GM23338 (cell line): Measurements from ENCODE around the gene MT1B. TPM values are rescaled to one million over a fixed set of nuclear protein-coding genes. Genes with fewer than 3 reads are reported as not detected.

Experiments used
- ATAC-seq: fragments of 200-7000 bp; cut with Tn5 transposase; 3 replicates; pipeline ENCODE4 v1.9.1; 2020
- DNase-seq: peaks from one replicate; pipeline ENCODE4 v3.0.0-alpha.2; 2015; ENCODE audit warnings: low spot score
- H2AFZ ChIP-seq: fragments of 200-600 bp; sonication (generic); 2 replicates; pipeline ENCODE4 v1.8.0; 2016; ENCODE audit warnings: antibody characterized with exemption, mild to moderate bottlenecking, moderate library complexity
- H3F3A ChIP-seq: fragments of 200-600 bp; sonication (generic); replicated peaks from 2 replicates; pipeline ENCODE4 v1.8.0; 2017; ENCODE audit warnings: antibody characterized with exemption, mixed run types, low read depth
- H3K27ac ChIP-seq: fragments of 200-600 bp; sonication (generic); 2 replicates; pipeline ENCODE4 v1.6.1; 2016; ENCODE audit warnings: low read depth
- H3K27me3 ChIP-seq: fragments of 200-600 bp; sonication (generic); 2 replicates; pipeline ENCODE4 v1.8.0; 2016; ENCODE audit warnings: mild to moderate bottlenecking, mixed run types, moderate library complexity; ENCODE audit not compliant: insufficient read depth
- H3K36me3 ChIP-seq: fragments of 200-600 bp; sonication (generic); 2 replicates; pipeline ENCODE4 v1.8.0; 2016; ENCODE audit warnings: mild to moderate bottlenecking; ENCODE audit not compliant: insufficient read depth
- H3K4me1 ChIP-seq: fragments of 200-600 bp; sonication (generic); 2 replicates; pipeline ENCODE4 v1.8.0; 2016; ENCODE audit warnings: mild to moderate bottlenecking, moderate library complexity; ENCODE audit not compliant: insufficient read depth
- H3K4me2 ChIP-seq: fragments of 200-600 bp; sonication (generic); 2 replicates; pipeline ENCODE4 v1.7.1; 2017; ENCODE audit warnings: mixed run types
- H3K4me3 ChIP-seq: fragments of 200-600 bp; sonication (generic); 2 replicates; pipeline ENCODE4 v1.6.1; 2016; ENCODE audit warnings: mixed run types
- H3K79me2 ChIP-seq: fragments of 200-600 bp; sonication (generic); replicated peaks from 2 replicates; pipeline ENCODE4 v1.8.0; 2017; ENCODE audit warnings: mild to moderate bottlenecking; ENCODE audit not compliant: insufficient read depth
- H3K9me2 ChIP-seq: fragments of 200-600 bp; sonication (generic); 2 replicates; pipeline ENCODE4 v1.8.0; 2017; ENCODE audit not compliant: insufficient read depth
- H4K20me1 ChIP-seq: fragments of 200-600 bp; sonication (generic); replicated peaks from 2 replicates; pipeline ENCODE4 v1.8.0; 2017; ENCODE audit warnings: mild to moderate bottlenecking; ENCODE audit not compliant: insufficient read depth
- H3K27ac Mint-ChIP-seq: 2 replicates; pipeline ENCODE4 v1.8.0; 2020; ENCODE audit warnings: inconsistent platforms, mild to moderate bottlenecking, moderate library complexity, mixed read lengths
- H3K27me3 Mint-ChIP-seq: 3 replicates; pipeline ENCODE4 v1.8.0; 2022; ENCODE audit warnings: low read depth, mild to moderate bottlenecking, moderate library complexity, mixed read lengths, inconsistent platforms; ENCODE audit not compliant: insufficient read depth, poor library complexity
- H3K36me3 Mint-ChIP-seq: 3 replicates; pipeline ENCODE4 v1.8.0; 2021; ENCODE audit warnings: low read depth, mild to moderate bottlenecking, inconsistent platforms, moderate library complexity, mixed read lengths
- H3K4me1 Mint-ChIP-seq: 3 replicates; pipeline ENCODE4 v1.8.0; 2020; ENCODE audit warnings: mild to moderate bottlenecking, inconsistent platforms, mixed read lengths
- H3K4me3 Mint-ChIP-seq: 3 replicates; pipeline ENCODE4 v1.8.0; 2021; ENCODE audit warnings: moderate library complexity, mild to moderate bottlenecking, inconsistent platforms, mixed read lengths
- H3K9me3 Mint-ChIP-seq: 3 replicates; pipeline ENCODE4 v1.8.0; 2020; ENCODE audit warnings: moderate library complexity, mild to moderate bottlenecking, inconsistent platforms, mixed read lengths
- CREB1 ChIP-seq: fragments of 250-450 bp; sonication (Bioruptor Pico); IDR thresholded peaks from 2 replicates; pipeline ENCODE4 v1.5.0; 2020; ENCODE audit warnings: low read depth, mild to moderate bottlenecking, moderate library complexity
- ETS1 ChIP-seq: IDR thresholded peaks from 2 replicates; pipeline ENCODE4 v1.6.1; 2016; ENCODE audit warnings: antibody characterized with exemption
- EZH2 ChIP-seq: fragments of 200-600 bp; sonication (generic); IDR thresholded peaks from one replicate; pipeline ENCODE4 v1.8.0; 2017; ENCODE audit warnings: antibody characterized with exemption, mild to moderate bottlenecking, low read depth; ENCODE audit not compliant: unreplicated experiment
- EZH2phosphoT487 ChIP-seq: fragments of 200-600 bp; sonication (generic); IDR thresholded peaks from one replicate; pipeline ENCODE4 v1.8.1; 2018; ENCODE audit warnings: antibody characterized with exemption; ENCODE audit not compliant: unreplicated experiment
- JUNB ChIP-seq: IDR thresholded peaks from one replicate; pipeline ENCODE4 v1.6.1; 2016; ENCODE audit warnings: antibody characterized with exemption; ENCODE audit not compliant: unreplicated experiment
- POLR2AphosphoS5 ChIP-seq: IDR thresholded peaks from 2 replicates; pipeline ENCODE4 v1.6.1; 2016; ENCODE audit warnings: antibody characterized with exemption, low read depth
- REST ChIP-seq: IDR thresholded peaks from one replicate; pipeline ENCODE4 v1.6.1; 2018; ENCODE audit warnings: antibody characterized with exemption; ENCODE audit not compliant: unreplicated experiment
- ZNF114 ChIP-seq: fragments of 250-450 bp; sonication (Bioruptor Pico); IDR thresholded peaks from 2 replicates; pipeline ENCODE4 v1.5.0; 2020; ENCODE audit warnings: mild to moderate bottlenecking, moderate library complexity
- ZNF462 ChIP-seq: fragments of 250-450 bp; sonication (Bioruptor Pico); IDR thresholded peaks from 2 replicates; pipeline ENCODE4 v1.5.0; 2020; ENCODE audit warnings: mild to moderate bottlenecking, moderate library complexity
- polyA plus RNA-seq: library from polyadenylated mRNA; unstranded; fragments of >200 nt; fragmentation: Nextera tagmentation; extraction: Ambion mirVana; gene quantifications from 2 replicates; pipeline ENCODE4 v1.2.1, GENCODE V29; 2016
- total RNA-seq: library from RNA; depleted of rRNA; stranded (reverse); fragments of >200 nt; shearing (Covaris generic); gene quantifications from 2 replicates; pipeline ENCODE4 v1.2.3, GENCODE V29; 2014

MT1B gene
- total and polyA plus RNA-seq, 2 experiments from 2014 or later: not detected

- TF ChIP-seq ZNF462 (CRISPR knock-in tag): no peak
Measured at GRCh38 chr16:56604966-56605365, 46.7 kb upstream of the MT1B start (continued).

GRCh38 chr16:56605475-56605874, 46.2 kb upstream of the MT1B start:
- Mint-ChIP-seq H3K9me3 (no peaks in the 10 kb centered on the region), H3K4me1 (peaks cover 30% of the 10 kb centered on the region), H3K4me3 (no peak overlapping the region), H3K27me3 (peaks cover 36% of the 10 kb centered on the region), H3K36me3 (peaks cover 9% of the 10 kb centered on the region; the same call in 2 of the 3 replicates), H3K27ac (no peak overlapping the region)
- H2AFZ ChIP-seq: no peak overlapping the region
- no peaks in the 10 kb centered on the region for H3K9me2 ChIP-seq
- no peak overlapping the region for H3K4me3 ChIP-seq
- ATAC-seq (no peak), DNase-seq (no peak)
- H3F3A ChIP-seq: peaks cover 14% of the 10 kb centered on the region; the same call in 1 of the 2 replicates
- no peaks in the 10 kb centered on the region for H4K20me1 ChIP-seq
- H3K4me2 ChIP-seq: no peak overlapping the region
- H3K79me2 ChIP-seq: no peaks in the 10 kb centered on the region
- H3K27ac ChIP-seq: no peak overlapping the region
- peaks cover 22% of the 10 kb centered on the region for H3K4me1 ChIP-seq
- H3K36me3 ChIP-seq: no peaks in the 10 kb centered on the region
- H3K27me3 ChIP-seq: peaks cover 47% of the 10 kb centered on the region
- TF ChIP-seq CREB1 (CRISPR knock-in tag): no peak
- no peak for TF ChIP-seq EZH2
- TF ChIP-seq REST: no peak
- no peak for TF ChIP-seq ZNF114 (CRISPR knock-in tag)
- TF ChIP-seq POLR2AphosphoS5: no peak
- no peak for TF ChIP-seq EZH2phosphoT487
- no peak for TF ChIP-seq ETS1
- TF ChIP-seq JUNB: no peak
